ENCODE results near the gene C9orf40.

C9orf40 gene

GRCh38 chr9:74952201-74953151, at the start of gene C9orf40:
Gene C9orf40, minus strand, starts transcription at chr9:74952912. Its CDS starts 301 bp downstream, at chr9:74952611.
- peak; percentile 91 for DNase-seq (ENCODE audit: low spot score)

GRCh38 chr9:75001719-75002421, 49.2 kb upstream of the C9orf40 start:
- DNase-seq (ENCODE audit: low spot score), result peak; percentile 83

GRCh38 chr9:75000835-75001234, 48.1 kb upstream of the C9orf40 start:
- no peak for DNase-seq (ENCODE audit: low spot score)

- DNase-seq (ENCODE audit: low spot score), result no peak
Measured at GRCh38 chr9:74985041-74985440, 32.3 kb upstream of the C9orf40 start.

GRCh38 chr9:74983709-74984108, 31.0 kb upstream of the C9orf40 start:
- no peak for DNase-seq (ENCODE audit: low spot score)

- no peak for DNase-seq (ENCODE audit: low spot score)
Measured at GRCh38 chr9:74979844-74980243, 27.1 kb upstream of the C9orf40 start.

GRCh38 chr9:74977287-74977686, 24.6 kb upstream of the C9orf40 start:
- DNase-seq (ENCODE audit: low spot score), result no peak

- DNase-seq (ENCODE audit: low spot score), result no peak
Measured at GRCh38 chr9:74975538-74975937, 22.8 kb upstream of the C9orf40 start.

- no peak for DNase-seq (ENCODE audit: low spot score)
Measured at GRCh38 chr9:74974558-74974957, 21.8 kb upstream of the C9orf40 start.

- no peak for DNase-seq (ENCODE audit: low spot score)
Measured at GRCh38 chr9:74973714-74974113, 21.0 kb upstream of the C9orf40 start.

- no peak for DNase-seq (ENCODE audit: low spot score)
Measured at GRCh38 chr9:74963056-74963455, 10.3 kb upstream of the C9orf40 start.

GRCh38 chr9:74961496-74961895, 8.8 kb upstream of the C9orf40 start:
- DNase-seq (ENCODE audit: low spot score), result no peak

- peak; percentile 10 for DNase-seq (ENCODE audit: low spot score)
Measured at GRCh38 chr9:74960561-74960960, 7.8 kb upstream of the C9orf40 start.

- DNase-seq (ENCODE audit: low spot score), result no peak
Measured at GRCh38 chr9:74958587-74958986, 5.9 kb upstream of the C9orf40 start.

- DNase-seq (ENCODE audit: low spot score), result no peak
Measured at GRCh38 chr9:74953235-74953751, 581 bp upstream of the C9orf40 start.

- DNase-seq (ENCODE audit: low spot score), result peak; percentile 34
Measured at GRCh38 chr9:74951725-74952151, 974 bp downstream of the C9orf40 start.

GRCh38 chr9:74951107-74951720, 1.5 kb downstream of the C9orf40 start:
- no peak for DNase-seq (ENCODE audit: low spot score)

- DNase-seq (ENCODE audit: low spot score), result no peak
Measured at GRCh38 chr9:74949859-74950855, 2.6 kb downstream of the C9orf40 start.

- no peak for DNase-seq (ENCODE audit: low spot score)
Measured at GRCh38 chr9:74948937-74949336, 3.8 kb downstream of the C9orf40 start.

GRCh38 chr9:74946686-74947085, 6.0 kb downstream of the C9orf40 start:
- no peak for DNase-seq (ENCODE audit: low spot score)

GRCh38 chr9:74942801-74943200, 9.9 kb downstream of the C9orf40 start:
- DNase-seq (ENCODE audit: low spot score), result no peak
